OCI-LY3 (cell line): ENCODE measurements around the gene TUBB2A.

ENCODE experiments used
- CTCF ChIP-seq: fragments of 200-600, 300-600 bp; sonication (generic); IDR thresholded peaks from 2 replicates; pipeline ENCODE4 v1.5.1; 2014; ENCODE audit warnings: antibody characterized with exemption, low read length, low read depth
- EZH2phosphoT487 ChIP-seq: fragments of 200-600 bp; shearing (Covaris generic); IDR thresholded peaks from 2 replicates; pipeline ENCODE4 v1.6.1; 2018; ENCODE audit warnings: antibody characterized with exemption, mixed run types, low read depth

- TF ChIP-seq CTCF (no peak), EZH2phosphoT487 (no peak)
Measured at GRCh38 chr6:3195420-3195694, 38.0 kb upstream of the TUBB2A start.
